ENCODE data around the gene DLX5.

The DLX5 gene

DNA sequence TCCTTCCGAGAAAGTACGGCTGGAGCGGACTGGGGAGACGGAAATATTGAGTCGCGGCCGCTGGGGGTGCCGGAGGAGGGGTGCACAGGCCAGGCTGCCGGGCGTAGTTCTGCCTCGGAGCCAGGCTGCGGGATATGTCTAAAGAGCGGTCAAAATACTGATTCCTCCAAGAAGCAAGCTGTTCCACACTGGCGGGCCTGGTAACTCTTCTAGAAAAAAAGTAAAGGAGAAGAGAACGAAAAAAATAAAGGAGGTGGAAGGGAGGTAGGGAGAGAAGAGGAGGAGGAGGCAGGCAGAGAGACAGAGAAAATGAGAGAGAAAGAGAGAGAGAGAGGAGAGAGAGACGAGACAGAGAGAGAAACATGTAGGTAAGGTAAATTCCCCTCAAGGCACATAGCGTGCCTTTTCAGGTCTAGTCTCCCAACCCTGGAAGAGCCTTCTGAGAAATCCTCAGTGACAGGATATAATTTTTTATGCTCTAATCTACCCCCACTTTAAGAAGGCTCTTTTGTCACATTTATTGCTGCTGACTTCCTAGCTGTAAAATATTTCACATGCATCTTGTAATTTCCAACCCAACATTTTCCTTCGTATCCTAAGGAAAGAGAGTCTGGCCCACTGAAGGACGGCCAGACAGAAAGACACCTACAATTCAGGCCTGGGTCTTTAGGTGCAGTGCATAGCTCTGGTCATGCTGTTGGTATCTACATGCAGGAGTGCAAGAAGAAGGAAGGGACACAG, 5.7 kb downstream of the DLX5 start:
- DNase-seq (ENCODE audit: low read depth in 3 of 3): no peak

DNA sequence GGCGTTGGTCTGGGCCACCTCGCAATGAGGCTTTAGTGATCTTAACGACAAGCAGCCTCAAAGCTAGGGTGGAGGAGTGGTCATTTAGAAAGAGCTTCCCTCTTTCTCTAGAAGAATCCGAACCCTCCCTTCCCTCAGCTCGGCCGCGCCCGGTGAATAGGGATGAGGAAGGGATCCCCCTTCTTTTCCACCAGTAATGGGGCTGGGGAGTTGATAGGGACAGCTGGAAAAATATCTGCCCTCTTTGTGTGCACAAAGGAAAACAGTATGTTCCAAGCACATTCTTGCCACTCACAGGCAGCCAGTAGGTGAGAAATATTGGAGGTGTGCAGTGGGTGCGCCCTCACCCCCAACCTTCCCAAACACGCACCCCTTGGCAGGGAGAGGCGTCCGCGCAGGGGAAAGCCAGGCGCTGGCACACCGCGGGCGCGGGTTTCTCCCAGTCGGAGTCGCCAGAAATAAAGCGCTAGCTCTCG, 6.5 kb downstream of the DLX5 start:
- DNase-seq (ENCODE audit: low read depth in 3 of 3): no peak

DNA sequence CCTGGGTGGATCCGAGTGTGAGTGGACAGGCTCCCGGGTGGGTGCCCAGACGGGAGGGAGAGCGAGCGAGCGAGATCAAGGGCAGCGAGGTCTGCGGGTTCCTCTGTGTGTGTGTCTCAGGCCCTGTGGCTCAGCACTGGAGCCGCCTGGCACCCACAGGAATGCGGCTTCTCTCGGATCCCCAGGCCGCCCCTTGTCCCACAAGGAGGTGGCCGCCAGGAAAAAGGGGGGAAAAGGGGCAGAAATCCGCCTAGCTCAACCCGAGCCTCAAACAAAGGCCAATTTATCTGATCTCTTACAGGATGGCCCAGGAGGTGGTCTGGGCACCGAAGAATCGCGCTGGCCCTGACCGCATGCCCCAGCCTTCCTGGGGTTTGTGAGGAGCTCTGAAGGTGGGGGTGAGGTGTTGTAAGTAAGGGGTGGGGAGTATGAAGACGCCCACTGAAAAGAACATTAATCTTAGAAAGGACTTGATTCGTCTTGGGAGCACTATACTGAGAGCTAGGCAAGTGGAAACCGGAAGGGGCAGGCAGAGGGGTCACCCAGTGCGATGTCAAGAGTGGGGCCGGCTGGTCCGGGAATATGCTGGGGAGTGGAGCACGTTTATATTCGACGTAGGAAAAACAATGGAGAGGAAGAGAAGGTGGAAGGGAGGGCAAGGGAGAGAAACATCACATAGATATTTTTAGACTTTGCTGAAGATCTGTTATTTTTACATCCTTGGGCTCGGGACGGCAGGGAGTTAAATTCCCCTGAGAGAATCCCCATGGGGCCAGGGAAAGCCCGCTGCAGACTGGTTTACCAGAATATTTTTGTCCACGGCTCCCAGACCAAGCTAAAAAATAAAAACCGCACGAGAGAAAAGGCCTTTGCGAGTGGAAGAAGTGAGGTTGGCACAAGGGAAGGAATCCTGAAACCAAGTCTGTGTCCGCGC, 7.2 kb downstream of the DLX5 start:
- DNase-seq (ENCODE audit: low read depth in 3 of 3): no peak

DNA sequence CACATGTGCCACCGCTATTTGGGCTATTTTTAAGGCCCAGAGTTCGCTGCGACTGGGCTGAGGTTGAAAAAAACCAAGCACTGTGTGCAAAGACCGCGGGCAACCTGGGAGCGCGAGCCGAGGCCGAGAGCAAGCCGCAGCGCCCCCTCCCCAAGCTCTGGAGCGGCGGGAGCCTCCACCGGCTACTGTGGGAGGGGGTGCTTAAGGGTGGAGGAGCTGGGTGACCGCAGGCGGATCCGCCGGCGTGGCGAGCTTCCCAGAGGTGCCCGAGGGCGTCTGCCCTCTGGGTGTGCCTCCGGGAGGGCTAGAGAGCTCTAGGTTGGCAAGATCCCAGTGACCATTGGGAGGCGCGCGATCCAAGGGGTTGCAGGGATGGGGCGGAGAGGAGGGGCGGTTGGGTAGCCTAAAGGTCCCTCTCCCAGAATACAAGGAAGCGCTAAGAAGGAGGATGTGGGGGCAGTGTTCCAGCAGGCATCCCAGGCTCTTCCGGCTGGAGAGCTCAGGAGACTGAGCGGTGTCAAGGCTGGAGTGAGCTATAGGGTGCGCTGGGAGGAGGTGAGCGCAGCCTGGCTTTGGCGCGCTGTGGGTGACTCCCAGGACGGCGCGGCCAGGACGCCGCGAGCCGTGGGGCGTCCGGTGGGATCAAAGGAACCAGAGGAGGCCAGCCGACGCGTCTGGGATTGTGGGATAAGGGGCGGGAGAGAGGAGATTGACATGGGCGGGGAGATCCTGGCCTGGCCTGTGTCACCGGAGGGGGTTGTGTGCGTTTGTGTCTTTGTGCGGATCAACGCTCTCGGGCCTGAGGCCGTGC, 8.0 kb downstream of the DLX5 start:
- DNase-seq (ENCODE audit: low read depth in 3 of 3): no peak

DNA sequence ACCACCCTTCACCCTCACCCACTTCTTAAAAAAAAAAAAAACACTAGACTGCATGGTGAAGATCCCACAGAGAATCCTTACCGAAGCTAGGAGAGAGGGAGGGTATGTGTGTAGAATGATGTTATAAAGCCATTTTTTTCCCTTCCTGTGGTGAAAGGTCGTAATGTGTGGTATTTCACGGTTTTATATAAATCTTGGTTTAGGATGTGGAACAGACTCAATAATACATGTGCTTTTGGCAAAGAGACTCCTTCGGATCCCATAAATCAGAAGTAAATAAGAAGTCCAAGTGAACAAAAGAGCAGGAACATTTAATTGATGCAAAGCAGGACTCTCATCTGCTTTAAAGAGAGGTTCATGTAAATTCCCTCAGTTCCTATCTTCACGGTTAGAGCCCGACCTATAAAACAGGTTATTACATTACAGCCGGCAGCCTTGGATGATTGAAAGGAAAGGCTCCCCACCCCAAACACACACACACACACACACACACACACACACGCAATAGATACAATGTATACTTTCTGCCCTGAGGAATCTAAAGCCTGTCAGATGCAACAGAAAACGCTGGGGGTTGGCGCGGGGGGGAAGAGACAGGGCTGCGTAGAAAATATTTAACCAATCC, 8.8 kb downstream of the DLX5 start:
- no peak for DNase-seq (ENCODE audit: low read depth in 3 of 3)

DNA sequence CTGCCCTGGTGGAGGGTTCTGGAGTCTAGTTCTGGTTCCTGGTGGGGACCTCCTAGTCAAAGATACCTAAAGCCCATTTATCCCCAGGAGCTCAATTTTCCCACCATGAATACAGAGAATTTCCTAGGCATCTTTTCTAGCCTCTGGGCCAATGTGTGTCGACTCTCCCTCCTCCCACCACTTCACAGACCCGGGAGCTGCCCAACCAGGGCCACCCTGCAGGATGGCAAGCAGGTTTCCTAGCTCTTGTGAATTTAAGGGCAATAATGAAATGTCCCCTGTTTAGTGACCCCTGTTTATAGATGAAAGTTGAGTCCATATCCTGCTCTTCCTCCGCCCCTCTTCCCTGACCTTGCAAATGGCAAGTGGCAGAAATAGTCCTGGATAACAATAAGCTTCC, 9.4 kb downstream of the DLX5 start:
- DNase-seq (ENCODE audit: low read depth in 3 of 3): no peak

DNA sequence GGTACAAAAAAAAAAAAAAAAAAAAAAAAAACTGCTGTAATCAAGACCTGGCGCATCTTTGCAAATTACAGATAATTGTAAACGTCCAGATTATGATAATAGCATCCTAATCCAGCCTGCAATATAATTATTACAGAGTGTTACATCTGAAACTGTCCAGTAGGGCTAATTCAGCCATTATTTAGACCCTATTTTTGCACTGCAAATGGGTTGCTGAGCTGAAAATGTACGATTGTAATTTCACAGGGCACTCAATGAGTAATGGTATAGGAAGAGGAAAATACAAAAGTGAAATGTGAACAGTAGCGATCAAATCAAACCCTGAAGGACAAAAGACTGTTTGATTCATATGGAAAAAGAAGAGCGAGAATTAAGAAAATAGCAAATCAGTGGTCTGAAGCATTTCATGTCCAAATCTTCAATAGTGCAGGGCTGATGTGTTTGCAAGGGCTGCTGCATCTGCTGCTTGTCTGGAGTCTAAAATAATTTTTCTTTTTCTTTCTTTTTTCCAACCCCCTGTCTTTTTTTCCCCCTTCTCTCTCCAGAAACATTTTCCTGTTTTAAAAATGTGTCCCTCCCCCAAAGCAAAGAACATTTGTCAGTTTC, 10.4 kb downstream of the DLX5 start:
- no peak for DNase-seq (ENCODE audit: low read depth in 3 of 3)

DNA sequence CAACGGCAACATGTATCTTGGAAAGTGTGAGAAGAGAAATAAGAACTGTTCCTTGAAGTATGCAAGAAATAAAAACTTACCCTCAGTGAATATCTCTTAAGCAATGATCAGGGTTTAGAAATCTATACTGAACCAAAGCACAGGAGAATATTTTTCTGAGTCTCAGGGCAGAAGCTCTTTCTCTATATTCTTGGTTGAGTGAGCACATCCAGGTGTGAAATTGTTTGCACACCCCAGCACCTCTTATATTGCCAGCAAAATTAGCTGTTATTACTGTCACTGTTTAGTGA, 10.8 kb downstream of the DLX5 start:
- no peak for DNase-seq (ENCODE audit: low read depth in 3 of 3)

DNA sequence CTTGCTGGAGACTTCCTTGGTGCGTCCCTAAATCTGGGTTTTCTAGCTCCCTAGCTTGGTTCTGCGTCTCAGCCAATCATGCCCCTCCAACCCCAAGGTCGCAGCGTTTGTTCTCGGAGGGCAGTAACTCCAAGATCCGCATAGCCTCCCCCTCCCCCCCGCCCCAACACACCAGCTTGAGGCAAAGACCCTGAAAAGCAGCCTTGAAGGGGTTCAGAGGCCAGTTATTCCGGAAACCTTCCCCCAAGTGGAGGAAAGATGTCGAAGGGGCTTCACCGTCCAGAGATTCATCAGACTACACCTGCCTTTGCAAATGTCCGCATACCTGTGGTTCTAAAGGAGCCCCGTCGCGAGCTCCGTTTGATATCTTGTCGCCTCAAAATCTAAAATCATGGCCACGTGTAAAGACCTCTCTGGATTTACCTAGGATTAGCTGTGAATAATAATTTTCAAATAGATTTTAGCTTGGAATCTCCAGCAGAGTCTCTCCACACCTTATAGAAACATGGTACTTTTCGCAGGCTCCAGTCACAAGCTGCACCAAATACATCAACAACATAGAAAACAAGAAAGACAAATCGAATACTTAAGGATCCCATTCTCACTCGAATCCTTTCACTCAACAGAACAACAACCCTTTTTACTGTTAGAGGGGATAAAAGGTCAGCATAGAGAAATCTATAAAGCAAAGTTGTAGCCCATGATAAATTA, 11.3 kb downstream of the DLX5 start:
- DNase-seq (ENCODE audit: low read depth in 3 of 3): no peak

DNA sequence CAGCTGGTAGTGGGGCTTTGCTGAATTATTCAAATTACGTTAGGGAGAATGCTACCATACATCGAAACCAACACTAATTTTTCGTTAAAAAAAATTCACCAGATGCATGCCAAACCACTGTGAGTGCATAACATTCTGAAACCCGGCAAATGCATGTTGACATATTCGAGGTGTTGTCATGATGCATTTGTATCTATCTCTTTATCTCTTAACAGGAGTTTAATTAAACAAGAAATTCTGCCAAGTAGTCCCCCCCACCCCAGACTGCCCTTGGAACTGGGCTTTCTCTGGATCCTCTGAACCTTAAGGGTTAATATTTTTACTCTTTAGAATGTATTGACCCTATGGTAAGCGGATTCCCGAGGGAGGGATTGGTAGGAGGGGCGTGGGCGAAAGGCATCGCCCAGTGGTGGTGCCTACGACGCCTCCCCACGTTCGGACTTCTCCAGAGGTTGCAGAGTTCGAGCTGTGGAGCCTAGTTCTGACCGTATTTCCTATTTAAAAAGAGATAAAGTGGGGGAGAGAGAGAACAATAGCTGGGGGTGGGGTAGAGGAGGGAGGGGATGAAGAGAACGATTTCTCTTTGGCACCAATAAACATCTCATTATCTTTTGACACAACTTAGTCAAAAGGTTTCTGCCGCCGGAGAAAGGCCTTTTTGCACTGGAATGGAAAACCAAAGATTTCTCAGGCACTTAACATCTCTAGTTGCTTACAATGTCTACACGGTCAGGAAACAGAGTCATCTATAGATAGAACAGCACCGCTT, 12.1 kb downstream of the DLX5 start:
- no peak for DNase-seq (ENCODE audit: low read depth in 3 of 3)

DNA sequence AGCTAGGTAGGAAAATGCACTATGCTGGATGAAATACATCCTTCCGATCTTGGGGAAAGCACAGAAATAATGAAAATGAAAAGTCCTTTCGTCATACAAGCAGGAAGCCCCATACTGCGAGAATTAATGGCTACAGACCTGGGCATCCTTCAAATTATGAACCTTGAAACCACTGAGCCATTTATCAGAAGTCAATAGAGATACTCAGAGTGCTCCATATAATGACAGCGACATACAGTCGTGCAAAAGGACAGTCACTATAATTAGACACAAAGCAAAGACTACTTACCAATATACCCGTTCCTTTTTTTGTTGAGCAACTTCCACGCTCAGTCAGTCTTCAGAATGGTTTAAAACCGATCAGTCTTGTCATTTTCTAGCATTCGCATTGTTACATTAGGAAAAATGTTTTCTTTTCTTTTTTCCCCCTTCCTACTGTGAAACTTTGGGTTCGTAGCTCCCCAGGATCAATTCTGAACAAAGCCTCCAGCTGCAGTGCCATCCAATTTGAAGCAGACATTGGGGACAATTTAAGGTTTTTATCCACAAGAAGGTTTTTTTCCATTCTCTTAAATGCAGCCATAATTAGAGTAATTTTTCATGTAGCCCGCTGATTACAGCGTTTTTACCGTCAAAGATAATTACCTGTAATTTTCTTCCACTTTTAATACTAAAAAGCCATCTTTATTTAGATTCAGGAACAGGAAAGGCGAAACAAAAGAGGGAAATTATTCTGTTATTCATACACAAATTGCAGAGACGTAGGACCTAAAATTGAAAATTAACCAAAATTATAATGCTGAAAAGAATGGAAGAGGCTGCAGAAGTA, 12.9 kb downstream of the DLX5 start:
- DNase-seq (ENCODE audit: low read depth in 3 of 3): no peak

DNA sequence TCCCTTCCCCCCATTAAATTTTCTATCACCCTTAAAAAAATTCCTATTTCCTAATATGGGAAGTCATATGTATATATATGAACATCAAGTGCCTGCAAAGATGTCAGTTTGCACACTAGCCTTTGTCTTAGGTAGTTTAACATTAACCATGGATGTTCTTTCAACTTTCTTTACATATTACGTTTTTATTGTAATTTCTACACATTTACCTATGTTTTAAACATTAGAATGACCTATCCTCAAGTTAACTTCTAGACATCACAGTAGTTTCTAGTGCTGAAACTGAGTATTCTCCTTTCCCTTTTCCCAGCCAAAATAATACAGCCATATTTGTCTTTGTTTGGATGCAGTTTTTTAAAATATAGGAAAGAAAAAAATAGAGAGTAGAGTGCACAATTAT, 13.5 kb downstream of the DLX5 start:
- DNase-seq (ENCODE audit: low read depth in 3 of 3): no peak

DNA sequence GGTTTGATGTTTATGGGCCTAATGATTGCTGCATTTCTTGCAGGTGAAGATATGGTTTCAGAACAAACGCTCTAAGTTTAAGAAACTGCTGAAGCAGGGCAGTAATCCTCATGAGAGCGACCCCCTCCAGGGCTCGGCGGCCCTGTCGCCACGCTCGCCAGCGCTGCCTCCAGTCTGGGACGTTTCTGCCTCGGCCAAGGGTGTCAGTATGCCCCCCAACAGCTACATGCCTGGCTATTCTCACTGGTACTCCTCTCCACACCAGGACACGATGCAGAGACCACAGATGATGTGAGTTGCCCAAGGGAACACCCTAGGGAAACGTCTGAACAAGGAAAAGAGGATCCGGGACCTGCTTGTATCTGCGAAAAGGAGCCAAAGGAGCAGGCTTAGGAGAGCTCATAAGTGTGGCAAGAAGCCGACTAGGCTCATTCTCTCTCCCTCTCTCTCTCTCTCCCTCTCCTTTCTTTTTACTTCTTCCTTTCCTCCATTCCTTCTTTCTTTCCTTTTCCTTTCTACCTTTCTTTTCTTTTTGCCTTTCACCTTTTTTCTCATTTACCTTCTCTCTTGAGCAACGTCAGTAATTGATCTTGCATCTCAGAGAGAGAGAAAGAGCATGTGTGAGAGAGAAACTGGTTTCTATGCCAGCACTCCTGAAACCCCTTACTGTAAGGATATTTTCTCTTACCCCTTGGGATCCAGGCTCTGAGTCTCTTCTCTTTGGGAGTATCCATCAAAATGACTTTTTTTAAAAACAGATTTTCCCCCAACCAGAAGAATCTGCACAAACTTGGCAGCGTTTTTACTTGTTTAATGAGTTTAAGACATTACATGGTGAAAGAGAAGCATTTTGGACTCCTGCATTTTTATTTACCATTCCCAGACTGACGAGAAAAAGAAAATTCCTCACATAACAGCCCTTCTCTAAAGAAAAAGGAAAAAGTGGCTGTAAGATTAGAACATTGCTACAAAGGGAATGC, 14.6 kb downstream of the DLX5 start:
- no peak for DNase-seq (ENCODE audit: low read depth in 3 of 3)

DNA sequence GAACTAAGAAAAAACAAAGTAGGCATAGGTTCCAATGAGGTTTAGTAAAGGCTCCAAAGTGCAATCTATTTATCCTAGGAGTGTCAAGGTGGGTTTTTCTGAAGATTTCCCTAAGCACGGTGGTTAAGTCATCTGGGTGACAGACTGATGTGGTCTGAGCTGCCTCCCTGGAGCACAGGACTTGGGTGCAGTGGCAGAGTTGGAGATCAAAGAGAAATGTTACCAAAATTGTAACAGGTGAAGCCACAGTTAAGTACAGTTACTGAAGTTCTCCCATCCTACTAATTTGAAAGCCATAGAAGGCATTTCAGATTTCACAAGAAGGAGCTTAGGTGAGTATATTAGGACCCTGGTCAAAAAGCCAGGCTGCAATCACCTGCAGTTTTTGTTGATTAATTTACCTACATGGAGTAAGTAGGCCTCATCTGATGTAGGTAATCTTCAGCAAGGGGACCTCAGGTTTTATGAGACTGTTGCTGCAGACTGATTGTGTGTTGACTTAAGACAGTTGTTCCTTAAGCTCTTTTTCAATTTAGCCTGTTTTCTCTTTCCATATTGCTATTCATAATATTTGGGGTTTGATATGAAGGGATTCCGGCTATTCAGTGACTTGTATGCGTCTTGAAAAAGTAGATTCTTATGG, 16.2 kb downstream of the DLX5 start:
- no peak for DNase-seq (ENCODE audit: low read depth in 3 of 3)

DNA sequence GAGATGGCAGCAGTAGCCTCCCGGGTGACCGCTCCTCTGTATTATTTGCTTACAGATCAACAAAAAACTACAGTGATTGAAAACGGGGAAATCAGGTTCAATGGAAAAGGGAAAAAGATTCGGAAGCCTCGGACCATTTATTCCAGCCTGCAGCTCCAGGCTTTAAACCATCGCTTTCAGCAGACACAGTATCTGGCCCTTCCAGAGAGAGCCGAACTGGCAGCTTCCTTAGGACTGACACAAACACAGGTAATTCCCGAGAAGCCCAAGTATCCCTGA, 17.1 kb downstream of the DLX5 start:
- DNase-seq (ENCODE audit: low read depth in 3 of 3): no peak

DNA sequence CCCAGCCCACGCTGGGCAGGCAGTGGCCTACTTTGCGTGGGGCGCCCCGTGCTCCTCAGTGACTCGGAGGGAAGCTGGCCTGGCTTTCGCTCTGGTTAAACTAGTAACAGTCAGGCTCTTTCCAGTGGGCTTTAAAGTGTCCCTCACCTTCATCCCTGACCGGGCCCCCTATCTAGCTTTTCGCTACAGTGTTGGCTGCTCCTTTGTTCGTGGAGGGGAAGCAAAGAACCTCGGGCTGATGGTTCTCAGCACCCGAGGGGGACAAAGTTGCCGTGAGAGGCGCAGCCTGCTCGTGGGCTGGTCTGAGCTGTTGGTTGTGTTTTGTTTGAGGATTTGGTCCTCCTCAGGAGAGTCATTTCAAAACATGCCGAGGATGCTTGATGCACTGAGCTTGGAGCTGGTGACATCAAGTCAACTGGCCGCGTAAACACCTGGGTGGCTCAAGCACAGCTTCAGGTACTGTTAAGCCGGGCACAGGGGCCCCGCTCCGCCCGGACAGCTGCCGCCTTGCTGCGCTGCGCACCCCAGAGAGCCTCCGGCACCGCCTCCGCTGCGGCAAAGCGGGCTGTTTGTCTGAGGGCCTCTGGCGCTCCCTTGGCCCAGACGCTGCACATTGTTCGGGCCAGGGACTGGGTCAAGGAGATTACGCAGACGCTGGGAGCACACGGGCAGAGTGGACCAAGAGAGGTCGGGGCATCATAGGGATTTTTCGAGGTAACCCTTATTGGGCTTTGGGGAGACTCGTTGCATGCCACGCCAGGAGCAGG, 17.6 kb downstream of the DLX5 start:
- no peak for DNase-seq (ENCODE audit: low read depth in 3 of 3)
